HUES6 (cell line): ENCODE data around the gene SART3.
"Not testable (repeated sequence)": the region's sequence is repeated elsewhere in the genome, so short reads cannot be mapped to it uniquely, and the experiment has no call there.

Experiments used
- H3K27ac ChIP-seq: 2 replicates; pipeline ENCODE4 v1.7.0; 2013; ENCODE audit warnings: low read depth, mild to moderate bottlenecking, low read length, inconsistent platforms
- H3K27me3 ChIP-seq: 2 replicates; pipeline ENCODE4 v1.6.1; 2013; ENCODE audit warnings: low read length; ENCODE audit not compliant: control insufficient read depth, insufficient read depth
- H3K36me3 ChIP-seq: 2 replicates; pipeline ENCODE4 v1.6.1; 2013; ENCODE audit warnings: low read length; ENCODE audit not compliant: control insufficient read depth, insufficient read depth
- H3K4me1 ChIP-seq: 2 replicates; pipeline ENCODE4 v1.6.1; 2013; ENCODE audit warnings: low read length; ENCODE audit not compliant: control insufficient read depth, insufficient read depth
- H3K4me3 ChIP-seq: 2 replicates; pipeline ENCODE4 v1.5.1; 2013; ENCODE audit warnings: low read depth, low read length
- H3K9ac ChIP-seq: one replicate; pipeline ENCODE4 v1.6.1; 2013; ENCODE audit warnings: mild to moderate bottlenecking, low read length
- H3K9me3 ChIP-seq: 2 replicates; pipeline ENCODE4 v1.6.1; 2013; ENCODE audit warnings: low read depth, low read length; ENCODE audit not compliant: control insufficient read depth, insufficient read depth

The SART3 gene

GRCh38 chr12:108596854-108597558, 36.0 kb upstream of the SART3 start:
- Histone ChIP-seq H3K9ac (no peak overlapping the region), H3K27me3 (no peaks in the 10 kb centered on the region), H3K9me3 (no peaks in the 10 kb centered on the region), H3K36me3 (no peaks in the 10 kb centered on the region), H3K27ac (no peak overlapping the region), H3K4me3 (no peak overlapping the region; the same call in 1 of the 2 replicates), H3K4me1 (peaks cover 13% of the 10 kb centered on the region; the same call in 1 of the 2 replicates)

GRCh38 chr12:108595711-108596647, 35.0 kb upstream of the SART3 start:
- Histone ChIP-seq H3K4me3 (no peak overlapping the region), H3K36me3 (no peaks in the 10 kb centered on the region), H3K9ac (no peak overlapping the region), H3K9me3 (no peaks in the 10 kb centered on the region), H3K27ac (no peak overlapping the region), H3K27me3 (no peaks in the 10 kb centered on the region), H3K4me1 (peaks cover 13% of the 10 kb centered on the region; the same call in 1 of the 2 replicates)

- Histone ChIP-seq H3K9me3 (no peaks in the 10 kb centered on the region), H3K4me1 (peaks cover 13% of the 10 kb centered on the region; the same call in 1 of the 2 replicates), H3K36me3 (no peaks in the 10 kb centered on the region), H3K27me3 (no peaks in the 10 kb centered on the region), H3K9ac (no peak overlapping the region), H3K27ac (no peak overlapping the region), H3K4me3 (no peak overlapping the region)
Observed at GRCh38 chr12:108594960-108595710, 34.2 kb upstream of the SART3 start.

GRCh38 chr12:108594323-108594903, 33.4 kb upstream of the SART3 start:
- no peaks in the 10 kb centered on the region for H3K36me3 ChIP-seq
- H3K9me3 ChIP-seq: no peaks in the 10 kb centered on the region
- H3K4me3 ChIP-seq: no peak overlapping the region
- no peak overlapping the region for H3K27ac ChIP-seq
- peaks cover 15% of the 10 kb centered on the region; the same call in 1 of the 2 replicates for H3K4me1 ChIP-seq
- H3K27me3 ChIP-seq: no peaks in the 10 kb centered on the region
- H3K9ac ChIP-seq: no peak overlapping the region

GRCh38 chr12:108592033-108592909, 31.3 kb upstream of the SART3 start:
- H3K36me3 ChIP-seq: no peaks in the 10 kb centered on the region
- H3K27ac ChIP-seq: no peak overlapping the region
- no peaks in the 10 kb centered on the region for H3K27me3 ChIP-seq
- peaks cover 20% of the 10 kb centered on the region for H3K4me1 ChIP-seq
- no peaks in the 10 kb centered on the region for H3K9me3 ChIP-seq
- no peak overlapping the region for H3K4me3 ChIP-seq
- no peak overlapping the region for H3K9ac ChIP-seq

GRCh38 chr12:108591267-108591980, 30.5 kb upstream of the SART3 start:
- Histone ChIP-seq H3K36me3 (no peaks in the 10 kb centered on the region), H3K9me3 (no peaks in the 10 kb centered on the region), H3K4me1 (peaks cover 16% of the 10 kb centered on the region), H3K4me3 (no peak overlapping the region), H3K27ac (no peak overlapping the region), H3K9ac (no peak overlapping the region), H3K27me3 (no peaks in the 10 kb centered on the region)

- not testable (repeated sequence) for H3K27ac ChIP-seq, H3K36me3 ChIP-seq
Observed at GRCh38 chr12:108590463-108590862, 29.5 kb upstream of the SART3 start.

GRCh38 chr12:108589840-108590229, 28.9 kb upstream of the SART3 start:
- Histone ChIP-seq H3K27me3 (no peaks in the 10 kb centered on the region), H3K4me3 (no peak overlapping the region), H3K4me1 (peaks cover 16% of the 10 kb centered on the region), H3K9me3 (no peaks in the 10 kb centered on the region), H3K9ac (no peak overlapping the region), H3K36me3 (no peaks in the 10 kb centered on the region), H3K27ac (no peak overlapping the region)

More at GRCh38 chr12:108590463-108590862, 29.5 kb upstream of the SART3 start:
- peaks cover 16% of the 10 kb centered on the region for H3K4me1 ChIP-seq
- H3K9ac ChIP-seq, H3K9me3 ChIP-seq, H3K4me3 ChIP-seq, H3K27me3 ChIP-seq: not testable (repeated sequence)

GRCh38 chr12:108589028-108589839, 28.3 kb upstream of the SART3 start:
- Histone ChIP-seq H3K4me1 (peaks cover 16% of the 10 kb centered on the region), H3K27ac (no peak overlapping the region)

More at GRCh38 chr12:108589028-108589839, 28.3 kb upstream of the SART3 start:
- Histone ChIP-seq H3K27me3 (no peaks in the 10 kb centered on the region), H3K9ac (no peak overlapping the region), H3K4me3 (no peak overlapping the region), H3K9me3 (no peaks in the 10 kb centered on the region), H3K36me3 (no peaks in the 10 kb centered on the region)
